NCI-H526 treated with DMSO at 0.1 percent for 48 hours (cell line): ENCODE results near the gene TNFAIP8L1.
"Not testable (repeated sequence)": the region's sequence is repeated elsewhere in the genome, so short reads cannot be mapped to it uniquely, and the experiment has no call there.

Experiments used
- DNase-seq: peaks from one replicate; lab custom pipeline; 2025; lab: John Stamatoyannopoulos, UW

Gene TNFAIP8L1

GRCh38 chr19:4678881-4679790 is 39.8 kb downstream of the TNFAIP8L1 start:
- no peak for DNase-seq

GRCh38 chr19:4680021-4680420 is 40.7 kb downstream of the TNFAIP8L1 start:
- DNase-seq: not testable (repeated sequence)

- no peak for DNase-seq
These were observed 43.3 kb downstream of the TNFAIP8L1 start for GRCh38 chr19:4682417-4683200.

- no peak for DNase-seq
These were observed 45.2 kb downstream of the TNFAIP8L1 start for GRCh38 chr19:4684312-4685095.

GRCh38 chr19:4686700-4687099 is 47.4 kb downstream of the TNFAIP8L1 start:
- DNase-seq: no peak

- DNase-seq: no peak
These were observed 48.1 kb downstream of the TNFAIP8L1 start for GRCh38 chr19:4687396-4687795.

GRCh38 chr19:4688587-4688986 is 49.3 kb downstream of the TNFAIP8L1 start:
- no peak for DNase-seq

GRCh38 chr19:4689403-4689802 is 50.1 kb downstream of the TNFAIP8L1 start:
- no peak for DNase-seq

GRCh38 chr19:4690361-4690760 is 51.0 kb downstream of the TNFAIP8L1 start:
- DNase-seq: no peak

GRCh38 chr19:4691373-4691772 is 52.1 kb downstream of the TNFAIP8L1 start:
- DNase-seq: no peak

GRCh38 chr19:4692251-4693077 is 53.1 kb downstream of the TNFAIP8L1 start:
- no peak for DNase-seq

- DNase-seq: no peak
These were observed 53.7 kb downstream of the TNFAIP8L1 start for GRCh38 chr19:4693078-4693350.

GRCh38 chr19:4693471-4694121 is 54.3 kb downstream of the TNFAIP8L1 start:
- DNase-seq: no peak

GRCh38 chr19:4694211-4694987 is 55.1 kb downstream of the TNFAIP8L1 start:
- no peak for DNase-seq

- no peak for DNase-seq
These were observed 56.0 kb downstream of the TNFAIP8L1 start for GRCh38 chr19:4695224-4695731.

GRCh38 chr19:4697304-4697703 is 58.0 kb downstream of the TNFAIP8L1 start:
- DNase-seq: no peak

GRCh38 chr19:4699826-4700692 is 60.7 kb downstream of the TNFAIP8L1 start:
- DNase-seq: no peak

- no peak for DNase-seq
These were observed 61.3 kb downstream of the TNFAIP8L1 start for GRCh38 chr19:4700693-4700970.

- DNase-seq: no peak
These were observed 62.2 kb downstream of the TNFAIP8L1 start for GRCh38 chr19:4701557-4701956.
